Muscle of leg (tissue), 11 donors: Measurements from ENCODE around the gene PEAK1. TPM values are rescaled to one million over a fixed set of nuclear protein-coding genes. Genes with fewer than 3 reads are reported as not detected.

Experiments
- DNase-seq: peaks from one replicate; pipeline ENCODE4 v3.0.0; 2013
- H3K27ac ChIP-seq: one replicate; pipeline ENCODE4 v1.5.1; 2013; ENCODE audit warnings: mild to moderate bottlenecking, low read length, control low read depth
- H3K27me3 ChIP-seq: one replicate; pipeline ENCODE4 v1.6.1; 2013; ENCODE audit warnings: low read length; ENCODE audit not compliant: control insufficient read depth, insufficient read depth
- H3K36me3 ChIP-seq: one replicate; pipeline ENCODE4 v1.6.1; 2013; ENCODE audit warnings: low read length; ENCODE audit not compliant: control insufficient read depth, insufficient read depth
- H3K4me1 ChIP-seq: one replicate; pipeline ENCODE4 v1.6.1; 2013; ENCODE audit warnings: low read length; ENCODE audit not compliant: control insufficient read depth, insufficient read depth
- H3K4me3 ChIP-seq: one replicate; pipeline ENCODE4 v1.5.1; 2013; ENCODE audit warnings: low read length, control low read depth
- H3K9me3 ChIP-seq: replicated peaks from 2 replicates; pipeline ENCODE4 v1.6.1; 2013; ENCODE audit warnings: low read depth, low read length; ENCODE audit not compliant: control insufficient read depth
- WGBS: methylation state at CpG from one replicate; pipeline ENCODE4 v1.1.5; 2013; ENCODE audit warnings: missing lambda C conversion rate; ENCODE audit not compliant: insufficient coverage; 5-methylcytosine and 5-hydroxymethylcytosine counted together
- polyA plus RNA-seq, 8 donors: library from polyadenylated mRNA; unstranded; fragments of 120-200 nt; gene quantifications; one replicate each; pipeline versions ENCODE4 v1.2.1 to v1.2.3, GENCODE V29; 2013; ENCODE audit warnings: inconsistent platforms in 1 of 8, low replicate concordance in 1 of 8; ENCODE audit not compliant: insufficient read length in 8 of 8, insufficient read depth in 1 of 8
- total RNA-seq: library from RNA; stranded (reverse); fragments of 120-200 nt; gene quantifications from one replicate; pipeline ENCODE4 v1.2.4, GENCODE V29; 2013

The PEAK1 gene
- total and polyA plus RNA-seq, 9 donors = 19.9 to 43.7 (median 35.1) TPM

GRCh38 chr15:77243135-77243534, 176.8 kb downstream of the PEAK1 start:
- WGBS = no CpG with 5 or more reads among the region's 2 CpGs
- no peaks in the 10 kb centered on the region for H3K9me3 ChIP-seq
- H3K27me3 ChIP-seq = no peaks in the 10 kb centered on the region
- no peaks in the 10 kb centered on the region for H3K4me1 ChIP-seq
- H3K27ac ChIP-seq = no peak overlapping the region
- peak; percentile 43 for DNase-seq
- H3K36me3 ChIP-seq = no peaks in the 10 kb centered on the region
- H3K4me3 ChIP-seq = no peak overlapping the region

- WGBS = no CpG with 5 or more reads among the region's 2 CpGs
- DNase-seq = peak; percentile 66
Observed at GRCh38 chr15:77239882-77240608, 179.9 kb downstream of the PEAK1 start.

GRCh38 chr15:77235566-77235965, 184.3 kb downstream of the PEAK1 start:
- Histone ChIP-seq H3K27ac (no peak overlapping the region), H3K27me3 (no peaks in the 10 kb centered on the region), H3K9me3 (peaks cover 2% of the 10 kb centered on the region), H3K36me3 (peaks cover 11% of the 10 kb centered on the region), H3K4me3 (no peak overlapping the region), H3K4me1 (no peaks in the 10 kb centered on the region)
- 100% methylated on average over 2 of the region's 2 CpGs for WGBS
- DNase-seq = no peak

More at GRCh38 chr15:77239882-77240608, 179.9 kb downstream of the PEAK1 start:
- H3K9me3 ChIP-seq = peaks cover 2% of the 10 kb centered on the region
- H3K4me1 ChIP-seq = no peaks in the 10 kb centered on the region
- H3K27me3 ChIP-seq = no peaks in the 10 kb centered on the region
- no peak overlapping the region for H3K4me3 ChIP-seq
- peaks cover 11% of the 10 kb centered on the region for H3K36me3 ChIP-seq
- no peak overlapping the region for H3K27ac ChIP-seq

- no peak for DNase-seq
- no peak overlapping the region for H3K27ac ChIP-seq
- H3K36me3 ChIP-seq = no peaks in the 10 kb centered on the region
- no peak overlapping the region for H3K4me3 ChIP-seq
- no peaks in the 10 kb centered on the region for H3K9me3 ChIP-seq
- no peaks in the 10 kb centered on the region for H3K4me1 ChIP-seq
- no peaks in the 10 kb centered on the region for H3K27me3 ChIP-seq
Observed at GRCh38 chr15:77228828-77229227, 191.1 kb downstream of the PEAK1 start.

GRCh38 chr15:77226652-77227051, 193.3 kb downstream of the PEAK1 start:
- no peaks in the 10 kb centered on the region for H3K9me3 ChIP-seq
- H3K4me3 ChIP-seq = no peak overlapping the region
- DNase-seq = no peak
- H3K27ac ChIP-seq = no peak overlapping the region
- H3K36me3 ChIP-seq = no peaks in the 10 kb centered on the region
- no peaks in the 10 kb centered on the region for H3K27me3 ChIP-seq
- no CpG with 5 or more reads among the region's 2 CpGs for WGBS
- H3K4me1 ChIP-seq = no peaks in the 10 kb centered on the region

GRCh38 chr15:77225646-77226045, 194.3 kb downstream of the PEAK1 start:
- DNase-seq = no peak
- H3K4me3 ChIP-seq = no peak overlapping the region
- no peaks in the 10 kb centered on the region for H3K9me3 ChIP-seq
- no peaks in the 10 kb centered on the region for H3K36me3 ChIP-seq
- no peaks in the 10 kb centered on the region for H3K4me1 ChIP-seq
- WGBS = no CpG with 5 or more reads among the region's 4 CpGs
- no peaks in the 10 kb centered on the region for H3K27me3 ChIP-seq
- no peak overlapping the region for H3K27ac ChIP-seq

GRCh38 chr15:77225088-77225487, 194.8 kb downstream of the PEAK1 start:
- no CpG with 5 or more reads among the region's 2 CpGs for whole genome bisulfite sequencing
- Histone ChIP-seq H3K4me3 (no peak overlapping the region), H3K36me3 (no peaks in the 10 kb centered on the region), H3K27ac (peak overlapping the region; percentile 15), H3K27me3 (no peaks in the 10 kb centered on the region), H3K9me3 (no peaks in the 10 kb centered on the region), H3K4me1 (no peaks in the 10 kb centered on the region)
- no peak for DNase-seq

GRCh38 chr15:77224352-77224751, 195.6 kb downstream of the PEAK1 start:
- no peak for DNase-seq
- H3K4me3 ChIP-seq = no peak overlapping the region
- H3K27ac ChIP-seq = peak overlapping the region; percentile 11
- no peaks in the 10 kb centered on the region for H3K36me3 ChIP-seq
- no peaks in the 10 kb centered on the region for H3K27me3 ChIP-seq
- WGBS = no CpG with 5 or more reads among the region's 1 CpG
- H3K4me1 ChIP-seq = no peaks in the 10 kb centered on the region
- H3K9me3 ChIP-seq = no peaks in the 10 kb centered on the region

GRCh38 chr15:77221708-77222107, 198.2 kb downstream of the PEAK1 start:
- Histone ChIP-seq H3K4me3 (no peak overlapping the region), H3K4me1 (no peaks in the 10 kb centered on the region), H3K27ac (no peak overlapping the region), H3K27me3 (no peaks in the 10 kb centered on the region), H3K9me3 (no peaks in the 10 kb centered on the region), H3K36me3 (peaks cover 3% of the 10 kb centered on the region)
- peak; percentile 36 for DNase-seq
- WGBS = 38% methylated on average over 1 of the region's 3 CpGs

- no peak for DNase-seq
- no peak overlapping the region for H3K27ac ChIP-seq
- no peaks in the 10 kb centered on the region for H3K27me3 ChIP-seq
- H3K9me3 ChIP-seq = no peaks in the 10 kb centered on the region
- H3K4me1 ChIP-seq = no peaks in the 10 kb centered on the region
- H3K36me3 ChIP-seq = peaks cover 5% of the 10 kb centered on the region
- no CpG with 5 or more reads among the region's 3 CpGs for WGBS
- H3K4me3 ChIP-seq = no peak overlapping the region
Observed at GRCh38 chr15:77221174-77221573, 198.7 kb downstream of the PEAK1 start.

- Histone ChIP-seq H3K27me3 (no peaks in the 10 kb centered on the region), H3K4me3 (no peak overlapping the region), H3K9me3 (no peaks in the 10 kb centered on the region), H3K4me1 (no peaks in the 10 kb centered on the region), H3K27ac (no peak overlapping the region), H3K36me3 (peaks cover 5% of the 10 kb centered on the region)
- no peak for DNase-seq
- WGBS = 100% methylated on average over 1 of the region's 1 CpG
Observed at GRCh38 chr15:77219841-77220240, 200.1 kb downstream of the PEAK1 start.
